ENCODE measurements around the gene CHST12.
"Not testable (repeated sequence)": the region's sequence is repeated elsewhere in the genome, so short reads cannot be mapped to it uniquely, and the experiment has no call there.

The CHST12 gene

DNA sequence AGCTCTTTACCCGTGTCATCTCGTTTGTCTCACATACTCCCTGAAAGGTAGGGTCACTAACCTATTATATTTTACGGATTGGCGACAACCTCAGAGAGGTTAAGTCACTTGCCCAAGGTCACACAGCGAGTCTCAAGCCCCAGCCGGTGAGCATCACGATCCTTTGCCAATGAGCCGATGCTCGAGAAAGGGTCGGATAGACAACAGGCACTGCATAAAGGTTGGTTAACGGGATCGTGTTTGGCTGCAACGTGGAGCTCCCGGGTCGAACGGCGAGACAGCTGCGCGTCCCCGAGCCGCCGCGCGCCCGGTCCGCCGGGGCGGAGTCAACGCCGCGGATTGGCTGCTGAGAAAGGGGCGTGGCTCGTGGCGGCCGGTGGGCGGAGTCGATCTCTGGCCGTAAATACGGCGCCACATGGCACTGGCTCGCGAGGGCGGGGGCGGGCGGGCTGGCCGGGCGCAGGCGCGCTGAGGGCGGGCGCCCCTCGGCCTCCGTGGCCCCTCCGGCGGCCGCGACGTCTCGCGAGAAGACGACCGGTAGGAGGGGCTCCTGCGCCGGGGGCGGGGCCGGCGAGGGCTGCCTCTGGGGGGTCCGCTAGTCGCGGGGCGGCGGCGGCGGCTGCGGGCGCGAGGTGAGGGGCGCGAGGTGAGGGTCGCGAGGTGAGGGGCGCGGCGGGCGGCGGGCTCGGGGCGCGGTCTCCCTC, at the start of gene CHST12:
TSS of gene CHST12 (plus strand) at position 598 of the 704 bp plus-strand sequence. CDS start 29,029 bp downstream, outside the sequence.
- peak; percentile 95 for DNase-seq

DNA sequence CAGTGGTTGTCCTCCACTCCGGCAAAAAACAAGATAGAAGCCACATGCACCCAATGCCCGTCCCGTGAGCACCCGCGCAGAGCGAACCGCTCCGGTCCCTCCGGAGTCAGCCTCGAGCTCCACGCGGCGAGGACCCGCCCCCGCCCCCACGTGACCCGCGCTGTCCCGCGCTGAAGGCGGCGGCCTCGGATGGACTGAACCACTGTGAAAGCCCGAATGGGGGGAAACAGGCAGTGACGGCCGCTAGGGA, 49.5 kb upstream of the CHST12 start:
- DNase-seq, result peak; percentile 89

GRCh38 chr7:2354186-2354938, 49.0 kb upstream of the CHST12 start, which contains the start of gene EIF3B:
TSS of gene EIF3B (plus strand) at chr7:2354827. CDS start at chr7:2354922, 95 bp downstream.
- peak; percentile 92 for DNase-seq

DNA sequence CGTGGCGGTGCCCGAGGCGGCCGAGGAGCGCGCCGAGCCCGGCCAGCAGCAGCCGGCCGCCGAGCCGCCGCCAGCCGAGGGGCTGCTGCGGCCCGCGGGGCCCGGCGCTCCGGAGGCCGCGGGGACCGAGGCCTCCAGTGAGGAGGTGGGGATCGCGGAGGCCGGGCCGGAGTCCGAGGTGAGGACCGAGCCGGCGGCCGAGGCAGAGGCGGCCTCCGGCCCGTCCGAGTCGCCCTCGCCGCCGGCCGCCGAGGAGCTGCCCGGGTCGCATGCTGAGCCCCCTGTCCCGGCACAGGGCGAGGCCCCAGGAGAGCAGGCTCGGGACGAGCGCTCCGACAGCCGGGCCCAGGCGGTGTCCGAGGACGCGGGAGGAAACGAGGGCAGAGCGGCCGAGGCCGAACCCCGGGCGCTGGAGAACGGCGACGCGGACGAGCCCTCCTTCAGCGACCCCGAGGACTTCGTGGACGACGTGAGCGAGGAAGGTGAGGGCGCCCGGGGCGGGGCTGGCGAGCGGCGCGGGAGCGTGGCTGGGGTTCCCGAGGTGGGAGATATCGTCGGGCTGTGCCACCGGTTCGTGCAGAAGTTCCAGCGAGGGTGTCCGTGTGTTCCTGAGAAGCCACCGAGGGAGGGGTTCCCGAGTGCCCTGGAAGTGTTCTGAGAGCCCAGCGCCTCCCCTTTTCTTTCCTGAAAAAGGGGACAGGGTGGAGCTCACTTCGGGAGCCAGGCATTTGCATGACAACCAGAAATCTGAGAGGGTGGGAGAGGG, 48.3 kb upstream of the CHST12 start:
- DNase-seq, result no peak

GRCh38 chr7:2355705-2356008, 47.8 kb upstream of the CHST12 start:
- no peak for DNase-seq

DNA sequence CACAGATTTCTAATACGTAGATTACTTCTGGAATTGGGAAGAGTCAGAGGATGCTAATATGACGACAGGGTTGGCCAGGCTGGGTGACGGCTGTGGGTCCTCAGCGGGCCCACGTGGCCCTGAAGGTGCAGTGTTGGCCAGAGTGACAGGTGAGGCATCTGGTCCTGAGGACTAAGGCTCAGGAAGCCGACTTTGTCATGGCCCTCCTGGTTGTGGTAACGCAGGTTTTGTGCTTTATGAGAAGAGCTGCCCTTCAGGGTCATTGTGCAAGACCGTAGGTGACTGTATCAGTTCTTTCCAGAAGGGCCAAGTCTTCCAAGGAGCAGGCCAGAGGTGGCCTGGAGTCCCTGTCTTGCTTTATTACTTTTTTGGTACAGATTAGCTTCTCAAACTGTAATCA, 46.2 kb upstream of the CHST12 start:
- no peak for DNase-seq

DNA sequence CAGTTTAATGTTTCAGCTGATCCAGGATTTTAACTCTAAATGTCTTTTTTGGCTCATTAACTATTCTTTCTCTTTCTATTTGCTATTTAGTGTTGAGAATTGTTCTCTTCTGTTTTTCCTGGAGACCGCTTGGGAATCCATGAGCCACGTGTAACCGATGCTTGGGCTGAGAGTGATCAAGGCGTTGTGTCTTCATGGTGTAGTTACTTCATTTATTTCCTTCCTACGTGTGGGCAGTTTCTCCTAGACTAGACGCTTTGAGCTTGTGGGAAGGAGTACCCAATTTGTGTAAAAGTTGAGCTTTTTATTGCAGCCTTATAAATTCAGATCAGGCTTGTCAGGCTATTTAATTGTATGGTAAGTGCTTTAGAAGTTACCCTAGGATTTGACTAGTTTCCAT, 45.8 kb upstream of the CHST12 start:
- no peak for DNase-seq

GRCh38 chr7:2358968-2359527, 44.4 kb upstream of the CHST12 start:
- DNase-seq, result no peak

DNA sequence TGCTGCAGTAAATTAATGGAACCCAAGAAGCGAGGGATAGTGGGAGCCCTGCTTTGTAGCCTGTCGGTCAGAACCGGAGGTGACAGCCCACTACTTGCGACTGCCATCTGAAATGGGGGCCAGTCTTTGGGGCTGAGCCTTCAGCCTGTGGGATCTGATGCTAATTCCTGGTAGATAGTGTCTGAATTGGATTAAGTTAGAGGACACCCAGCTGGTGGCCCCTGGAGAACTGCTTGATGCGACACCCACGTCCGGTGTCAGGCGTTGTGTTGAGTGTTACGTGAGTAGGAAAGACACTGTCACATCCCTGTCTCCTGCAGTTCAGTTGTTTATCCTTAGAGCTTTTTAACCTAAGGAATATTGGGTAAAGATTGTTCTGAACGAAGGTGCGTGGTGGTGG, 43.8 kb upstream of the CHST12 start:
- no peak for DNase-seq

DNA sequence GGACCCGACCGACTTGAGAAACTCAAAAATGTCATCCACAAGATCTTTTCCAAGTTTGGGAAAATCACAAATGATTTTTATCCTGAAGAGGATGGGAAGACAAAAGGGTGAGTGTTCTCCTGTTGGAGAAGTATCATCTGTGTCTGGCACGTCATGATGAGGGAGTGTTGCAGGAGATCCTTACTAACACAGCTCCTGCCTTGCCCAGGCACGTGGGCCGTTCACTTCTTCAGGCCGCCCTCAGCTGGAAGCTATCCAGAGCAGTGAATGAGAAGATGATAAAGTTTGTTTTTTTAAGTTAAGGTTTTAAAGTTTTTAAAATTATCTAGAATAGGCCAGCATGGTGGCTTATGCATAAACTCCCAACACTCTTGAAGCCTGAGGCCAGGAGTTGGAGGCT, 42.6 kb upstream of the CHST12 start:
- no peak for DNase-seq

- no peak for DNase-seq
Observed at GRCh38 chr7:2362385-2363088, 40.9 kb upstream of the CHST12 start.

DNA sequence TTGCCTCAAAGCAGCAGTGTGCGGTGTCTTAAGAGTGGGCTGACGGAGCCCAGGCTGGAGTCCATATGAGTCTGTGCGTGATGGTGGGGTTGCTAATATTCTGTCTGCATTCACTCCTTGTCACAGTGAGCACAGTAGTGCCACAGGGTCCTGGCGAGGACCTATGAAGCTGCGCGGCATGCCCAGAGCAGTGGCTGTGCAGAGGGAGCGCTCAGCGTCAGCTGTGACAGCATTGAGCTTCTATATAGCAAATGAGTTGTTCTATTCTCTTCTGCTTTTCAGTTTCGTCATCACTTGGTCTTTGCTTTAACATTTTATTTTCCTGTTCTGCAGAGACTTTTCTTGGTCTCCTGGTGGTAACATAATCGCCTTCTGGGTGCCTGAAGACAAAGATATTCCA, 34.3 kb upstream of the CHST12 start:
- DNase-seq, result no peak

GRCh38 chr7:2371329-2371728, 32.1 kb upstream of the CHST12 start:
- no peak for DNase-seq

DNA sequence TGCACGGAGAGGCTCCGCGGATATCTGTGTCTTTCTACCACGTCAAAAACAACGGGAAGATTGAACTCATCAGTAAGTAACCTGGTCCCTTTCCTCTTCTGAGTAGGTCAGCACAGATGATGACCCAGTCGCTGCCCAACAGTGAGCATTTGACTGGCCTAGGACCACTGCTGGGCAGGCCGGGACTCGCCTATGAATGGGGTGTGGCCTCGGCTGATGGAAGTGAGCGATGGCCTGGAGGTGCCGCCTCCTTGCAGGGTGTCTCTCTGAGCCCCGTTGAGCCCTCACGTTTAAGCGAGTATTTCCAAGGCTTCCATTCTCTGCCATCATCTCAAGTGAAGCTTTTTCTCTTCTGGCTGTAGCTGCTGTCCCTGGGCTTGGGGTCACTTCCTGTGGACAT, 30.7 kb upstream of the CHST12 start:
- DNase-seq, result no peak

DNA sequence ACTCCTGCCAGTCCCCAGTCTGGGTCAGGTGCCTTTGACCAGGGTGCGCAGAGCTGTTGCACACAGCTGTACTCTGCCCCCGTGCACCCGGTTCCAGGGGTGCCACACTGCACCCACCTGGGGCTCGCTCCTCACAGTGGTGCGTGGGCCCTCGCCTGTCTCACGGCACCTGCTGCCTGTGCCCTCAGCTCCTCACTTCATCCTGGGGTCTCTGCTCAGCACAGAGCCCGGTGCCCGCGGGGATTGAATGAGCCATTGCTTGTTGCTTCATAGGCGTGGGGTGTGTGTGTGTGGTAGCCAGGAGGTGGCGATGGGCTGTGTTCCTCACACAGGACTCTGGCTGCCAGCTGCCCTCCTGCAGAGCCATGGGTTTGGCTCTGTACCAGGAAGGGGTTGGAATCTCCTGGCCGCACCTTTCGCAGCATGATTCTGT, 30.3 kb upstream of the CHST12 start:
- DNase-seq, result no peak

- no peak for DNase-seq
Observed at GRCh38 chr7:2373646-2374045, 29.8 kb upstream of the CHST12 start.

GRCh38 chr7:2374401-2374800, 29.0 kb upstream of the CHST12 start:
- DNase-seq, result no peak

DNA sequence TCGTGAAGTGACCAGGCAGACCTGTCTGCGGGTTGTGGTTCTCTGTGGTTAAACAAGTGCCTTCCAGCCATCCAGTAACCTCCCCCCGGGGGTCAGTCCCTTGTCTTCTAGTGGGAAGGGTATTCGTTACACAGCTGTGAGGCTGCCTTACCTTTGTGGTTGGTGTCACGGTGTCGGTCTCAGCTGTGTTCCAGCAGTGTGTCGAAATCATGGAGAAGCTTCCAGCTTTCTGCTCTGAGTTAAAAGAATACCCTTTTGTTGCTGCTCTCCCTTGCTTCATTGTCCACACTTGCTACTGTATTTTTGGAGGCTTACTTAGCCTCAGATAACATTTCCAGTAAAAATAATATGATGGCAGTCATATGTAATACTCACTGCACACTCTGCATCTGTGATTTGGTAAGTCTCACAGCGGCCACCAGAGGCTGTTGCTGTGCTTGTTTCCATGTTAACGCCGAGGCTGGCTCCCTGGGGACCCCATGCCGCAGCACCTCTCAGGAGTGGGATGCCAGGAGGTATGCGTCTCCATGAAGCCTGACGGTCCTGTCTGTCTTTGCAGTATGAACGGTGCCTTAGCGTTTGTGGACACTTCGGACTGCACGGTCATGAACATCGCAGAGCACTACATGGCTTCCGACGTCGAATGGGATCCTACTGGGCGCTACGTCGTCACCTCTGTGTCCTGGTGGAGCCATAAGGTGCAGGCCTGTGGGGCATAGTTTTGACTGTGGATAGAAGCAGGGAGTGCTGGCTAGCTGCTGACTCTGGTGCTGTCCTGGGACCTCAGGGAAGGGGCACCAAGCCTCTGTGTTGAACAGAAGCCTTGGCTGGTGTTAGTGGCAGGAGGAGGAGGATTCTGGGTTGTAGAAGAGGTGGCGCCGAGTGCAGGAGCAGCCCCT, 28.3 kb upstream of the CHST12 start:
- no peak for DNase-seq

GRCh38 chr7:2376351-2377154, 26.9 kb upstream of the CHST12 start:
- DNase-seq, result no peak

GRCh38 chr7:2377492-2377891, 25.9 kb upstream of the CHST12 start:
- DNase-seq, result not testable (repeated sequence)

GRCh38 chr7:2378125-2378524, 25.3 kb upstream of the CHST12 start:
- not testable (repeated sequence) for DNase-seq

Measured in NCI-H2171 (cell line).